Body of pancreas (tissue), 4 donors: Measurements from ENCODE around the gene IKZF1. TPM values are rescaled to one million over a fixed set of nuclear protein-coding genes. Genes with fewer than 3 reads are reported as not detected.
A peak's percentile ranks its signal among the peaks of the same experiment; 100 is the strongest.

Experiments used
- ATAC-seq: fragments of 150-250 bp; one replicate; pipeline ENCODE4 v1.9.1; 2016
- DNase-seq, 4 donors: peaks; one replicate each; pipeline ENCODE4 v3.0.0-alpha.2; 2019
- H3K27ac ChIP-seq, 4 donors: fragments of 200-600 bp; sonication (generic); 1 replicate in 3 of 4; 2 replicates in 1 of 4; pipeline versions ENCODE4 v1.5.1 to v1.6.1; 2016 to 2019; ENCODE audit warnings: mild to moderate bottlenecking in 1 of 4, mixed read lengths in 1 of 4, moderate library complexity in 1 of 4
- H3K27me3 ChIP-seq, 2 donors: fragments of 200-600 bp; sonication (generic); one replicate each; pipeline ENCODE4 v1.6.0; 2016; ENCODE audit warnings: mild to moderate bottlenecking in 1 of 2
- H3K36me3 ChIP-seq, 2 donors: fragments of 200-600 bp; sonication (generic); replicated peaks in 1 of 2; 2 replicates each; pipeline ENCODE4 v1.5.1; 2016; ENCODE audit warnings: low read depth in 2 of 2; ENCODE audit not compliant: insufficient read depth in 1 of 2
- H3K4me1 ChIP-seq: fragments of 200-600 bp; sonication (generic); one replicate; pipeline ENCODE4 v1.6.0; 2016
- H3K4me3 ChIP-seq, 2 donors: fragments of 200-600 bp; sonication (generic); 1 replicate in 1 of 2; 2 replicates in 1 of 2; pipeline ENCODE4 v1.5.1; 2016 to 2019
- H3K9me3 ChIP-seq, 3 donors: fragments of 200-600 bp; sonication (generic); 1 replicate in 2 of 3; 2 replicates in 1 of 3; pipeline ENCODE4 v1.5.1; 2016
- POLR2A ChIP-seq, 3 donors: fragments of 450-650 bp; IDR thresholded peaks; one replicate each; pipeline ENCODE4 v1.6.1; 2016; ENCODE audit warnings: antibody characterized with exemption in 3 of 3, mild to moderate bottlenecking in 2 of 3
- whole genome bisulfite sequencing, 2 donors: methylation state at CpG; one replicate each; pipeline ENCODE4 v1.1.5; 2017; 5-methylcytosine and 5-hydroxymethylcytosine counted together
- intact Hi-C: fragments of 100-400 bp; cut with DNase I; formaldehyde crosslinking; loops from one replicate; pipeline ENCODE4 v1.15.1; 2023
- total RNA-seq, 2 donors: library from RNA; depleted of rRNA; stranded (reverse); fragments of >200 nt; gene quantifications; one replicate each; pipeline ENCODE4 v1.1.0, GENCODE V29; 2016
- TF ChIP-seq, protein P1 (sequence below), 7 experiments: fragments of 450-650 bp in 4 of 7; fragments of 200-600 bp in 3 of 7; sonication (generic) in 3 of 7; IDR thresholded peaks; one replicate each; pipeline ENCODE4 v1.5.1; 2016 to 2019; ENCODE audit warnings: antibody characterized with exemption in 7 of 7

IKZF1 gene
- total RNA-seq, 2 donors from 2014 or later, result 3.9 to 16.5 TPM

- H3K27ac ChIP-seq, result no peak overlapping the region
- no peaks in the 10 kb centered on the region for H3K27me3 ChIP-seq
- intact Hi-C loops, result no loop called here
- no peak for DNase-seq
- no peaks in the 10 kb centered on the region for H3K9me3 ChIP-seq
- no peak overlapping the region for H3K4me3 ChIP-seq
- no peak for ATAC-seq
- H3K36me3 ChIP-seq, result no peaks in the 10 kb centered on the region
- whole genome bisulfite sequencing, 2 donors, result 34 to 43% methylated on average over 9 of the region's 9 CpGs
- TF ChIP-seq, protein P1, sequence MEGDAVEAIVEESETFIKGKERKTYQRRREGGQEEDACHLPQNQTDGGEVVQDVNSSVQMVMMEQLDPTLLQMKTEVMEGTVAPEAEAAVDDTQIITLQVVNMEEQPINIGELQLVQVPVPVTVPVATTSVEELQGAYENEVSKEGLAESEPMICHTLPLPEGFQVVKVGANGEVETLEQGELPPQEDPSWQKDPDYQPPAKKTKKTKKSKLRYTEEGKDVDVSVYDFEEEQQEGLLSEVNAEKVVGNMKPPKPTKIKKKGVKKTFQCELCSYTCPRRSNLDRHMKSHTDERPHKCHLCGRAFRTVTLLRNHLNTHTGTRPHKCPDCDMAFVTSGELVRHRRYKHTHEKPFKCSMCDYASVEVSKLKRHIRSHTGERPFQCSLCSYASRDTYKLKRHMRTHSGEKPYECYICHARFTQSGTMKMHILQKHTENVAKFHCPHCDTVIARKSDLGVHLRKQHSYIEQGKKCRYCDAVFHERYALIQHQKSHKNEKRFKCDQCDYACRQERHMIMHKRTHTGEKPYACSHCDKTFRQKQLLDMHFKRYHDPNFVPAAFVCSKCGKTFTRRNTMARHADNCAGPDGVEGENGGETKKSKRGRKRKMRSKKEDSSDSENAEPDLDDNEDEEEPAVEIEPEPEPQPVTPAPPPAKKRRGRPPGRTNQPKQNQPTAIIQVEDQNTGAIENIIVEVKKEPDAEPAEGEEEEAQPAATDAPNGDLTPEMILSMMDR (IDR thresholded peaks at IDR 0.05), result no peak
- TF ChIP-seq POLR2A (IDR thresholded peaks at IDR 0.05), result no peak
- no peaks in the 10 kb centered on the region for H3K4me1 ChIP-seq
Measured at GRCh38 chr7:50355817-50356178, 51.3 kb downstream of the IKZF1 start.

- WGBS, 2 donors, result 51 to 78% methylated on average over 15 of the region's 15 CpGs
- Histone ChIP-seq H3K27me3 (no peaks in the 10 kb centered on the region), H3K4me3 (no peak overlapping the region), H3K27ac (peak overlapping the region in 1 of 4 donors; percentile 30), H3K4me1 (no peaks in the 10 kb centered on the region), H3K36me3 (no peaks in the 10 kb centered on the region), H3K9me3 (no peaks in the 10 kb centered on the region)
- ATAC-seq, result no peak
- TF ChIP-seq, protein P1 (IDR thresholded peaks at IDR 0.05), result no peak
- TF ChIP-seq POLR2A (IDR thresholded peaks at IDR 0.05), result no peak
- DNase-seq, result peak in 2 of 4 donors; percentile 17 to 65
- intact Hi-C loops, result no loop called here
Measured at GRCh38 chr7:50356212-50356944, 51.9 kb downstream of the IKZF1 start.

- intact Hi-C loops, result no loop called here
- Histone ChIP-seq H3K36me3 (no peaks in the 10 kb centered on the region), H3K27me3 (no peaks in the 10 kb centered on the region), H3K27ac (peak overlapping the region in 1 of 4 donors; percentile 30), H3K4me3 (no peak overlapping the region), H3K9me3 (no peaks in the 10 kb centered on the region), H3K4me1 (no peaks in the 10 kb centered on the region)
- DNase-seq (no peak), ATAC-seq (no peak)
- 50 to 84% methylated on average over 7 of the region's 7 CpGs for WGBS, 2 donors
- TF ChIP-seq, protein P1 (IDR thresholded peaks at IDR 0.05), result no peak
Measured at GRCh38 chr7:50356945-50357268, 52.4 kb downstream of the IKZF1 start.

- Histone ChIP-seq H3K4me1 (no peaks in the 10 kb centered on the region), H3K4me3 (no peak overlapping the region), H3K27me3 (no peaks in the 10 kb centered on the region), H3K36me3 (no peaks in the 10 kb centered on the region), H3K27ac (no peak overlapping the region), H3K9me3 (no peaks in the 10 kb centered on the region)
- TF ChIP-seq, protein P1 (IDR thresholded peaks at IDR 0.05), result no peak
- no peak for TF ChIP-seq POLR2A (IDR thresholded peaks at IDR 0.05)
- ATAC-seq, result no peak
- intact Hi-C loops, result no loop called here
- DNase-seq, result no peak
- WGBS, 2 donors, result 57 to 66% methylated on average over 8 of the region's 8 CpGs
Measured at GRCh38 chr7:50357426-50357825, 52.9 kb downstream of the IKZF1 start.

- ATAC-seq (no peak), DNase-seq (no peak)
- Histone ChIP-seq H3K4me1 (no peaks in the 10 kb centered on the region), H3K27me3 (no peaks in the 10 kb centered on the region), H3K4me3 (no peak overlapping the region), H3K27ac (no peak overlapping the region), H3K9me3 (no peaks in the 10 kb centered on the region), H3K36me3 (no peaks in the 10 kb centered on the region)
- TF ChIP-seq POLR2A (IDR thresholded peaks at IDR 0.05), result no peak
- TF ChIP-seq, protein P1 (IDR thresholded peaks at IDR 0.05), result no peak
- intact Hi-C loops, result no loop called here
- 38 to 49% methylated on average over 13 of the region's 13 CpGs for WGBS, 2 donors
Measured at GRCh38 chr7:50358041-50358705, 53.7 kb downstream of the IKZF1 start.
